Measurements from ENCODE around the gene ITIH1.

Gene ITIH1

DNA sequence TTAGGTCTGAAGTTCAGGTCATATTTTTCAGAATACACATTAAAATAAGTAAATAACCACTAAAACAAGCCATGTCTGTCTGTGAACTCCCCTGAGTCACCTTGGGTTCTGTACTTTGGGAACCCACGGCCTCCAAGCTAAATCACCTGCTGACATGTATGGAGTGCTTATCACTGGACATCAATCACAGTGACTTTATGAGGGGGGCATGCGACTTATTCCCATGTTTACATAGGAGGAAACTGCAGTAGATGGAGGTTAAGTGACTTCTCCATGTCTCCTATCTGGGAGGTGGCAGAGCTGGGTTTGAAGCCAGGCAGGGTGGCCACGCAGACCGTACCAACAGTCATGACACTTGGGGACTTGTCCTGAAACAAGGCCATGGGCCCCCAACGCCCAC lies 45.0 kb downstream of the ITIH1 start:
- CTCF ChIA-PET, result interaction anchor here (0.6 to 0.8 kb wide), 2 partner anchors 32 to 101 kb away, joined by 3 to 4 read pairs; no protein-coding TSS in a partner anchor
- no peak for DNase-seq (ENCODE audit: low spot score)
- POLR2A ChIA-PET (ENCODE audit: low non-redundant PET), result no interaction called here
- no peak overlapping the region for H3K27ac ChIP-seq
- TF ChIP-seq, protein P1, sequence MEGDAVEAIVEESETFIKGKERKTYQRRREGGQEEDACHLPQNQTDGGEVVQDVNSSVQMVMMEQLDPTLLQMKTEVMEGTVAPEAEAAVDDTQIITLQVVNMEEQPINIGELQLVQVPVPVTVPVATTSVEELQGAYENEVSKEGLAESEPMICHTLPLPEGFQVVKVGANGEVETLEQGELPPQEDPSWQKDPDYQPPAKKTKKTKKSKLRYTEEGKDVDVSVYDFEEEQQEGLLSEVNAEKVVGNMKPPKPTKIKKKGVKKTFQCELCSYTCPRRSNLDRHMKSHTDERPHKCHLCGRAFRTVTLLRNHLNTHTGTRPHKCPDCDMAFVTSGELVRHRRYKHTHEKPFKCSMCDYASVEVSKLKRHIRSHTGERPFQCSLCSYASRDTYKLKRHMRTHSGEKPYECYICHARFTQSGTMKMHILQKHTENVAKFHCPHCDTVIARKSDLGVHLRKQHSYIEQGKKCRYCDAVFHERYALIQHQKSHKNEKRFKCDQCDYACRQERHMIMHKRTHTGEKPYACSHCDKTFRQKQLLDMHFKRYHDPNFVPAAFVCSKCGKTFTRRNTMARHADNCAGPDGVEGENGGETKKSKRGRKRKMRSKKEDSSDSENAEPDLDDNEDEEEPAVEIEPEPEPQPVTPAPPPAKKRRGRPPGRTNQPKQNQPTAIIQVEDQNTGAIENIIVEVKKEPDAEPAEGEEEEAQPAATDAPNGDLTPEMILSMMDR (conservative IDR thresholded peaks at IDR 0.05; ENCODE audit: low read depth), result no peak

DNA sequence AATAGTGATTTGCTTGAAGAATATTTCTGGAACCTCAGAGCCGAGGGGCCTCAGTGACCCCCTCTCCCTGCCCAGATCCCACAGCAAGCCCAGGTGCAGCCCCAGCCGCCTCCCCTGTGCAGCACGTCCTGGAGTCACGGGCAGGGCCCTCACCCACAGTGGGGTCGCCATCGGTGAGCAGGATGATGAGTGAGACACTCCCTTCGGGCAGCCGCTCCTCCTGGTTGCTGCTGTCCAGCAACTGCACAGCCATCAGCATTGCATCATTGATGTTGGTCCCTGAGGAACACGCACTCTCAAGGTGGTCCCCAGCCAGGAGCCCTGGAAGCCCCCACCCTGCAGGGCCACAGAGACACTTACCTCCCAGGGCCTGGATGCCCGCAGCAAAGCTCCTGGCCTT lies 46.6 kb downstream of the ITIH1 start:
- ChIA-PET CTCF (no interaction called here), POLR2A (ENCODE audit: low non-redundant PET) (no interaction called here)
- TF ChIP-seq, protein P1 (conservative IDR thresholded peaks at IDR 0.05; ENCODE audit: low read depth), result no peak

DNA sequence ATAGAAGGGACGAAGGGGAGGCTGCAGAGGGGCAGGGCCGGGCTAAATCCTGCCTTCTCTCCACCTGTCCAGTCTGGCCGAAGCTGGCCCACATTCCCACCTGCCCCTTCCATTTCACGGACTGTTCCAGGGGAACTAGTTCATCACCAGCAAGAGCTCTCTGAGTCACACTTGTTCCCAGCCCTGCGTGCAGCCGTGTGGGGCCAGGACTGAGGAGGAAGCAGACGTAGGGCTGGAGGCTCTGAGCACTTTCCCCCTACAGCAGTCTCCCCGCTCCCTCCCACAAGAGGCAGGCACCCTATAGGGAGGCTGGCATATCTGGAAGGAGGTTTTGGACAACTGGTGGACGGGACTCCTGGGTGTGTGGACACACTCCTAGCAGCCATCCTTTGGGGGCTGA lies 50.0 kb downstream of the ITIH1 start:
- no peak for DNase-seq (ENCODE audit: low spot score)
- POLR2A ChIA-PET (ENCODE audit: low non-redundant PET), result no interaction called here
- CTCF ChIA-PET, result no interaction called here
- no peak overlapping the region for H3K27ac ChIP-seq
- TF ChIP-seq, protein P1 (conservative IDR thresholded peaks at IDR 0.05; ENCODE audit: low read depth), result no peak

More for the DNA sequence above, 46.6 kb downstream of the ITIH1 start:
- H3K27ac ChIP-seq, result no peak overlapping the region
- DNase-seq (ENCODE audit: low spot score), result no peak

DNA sequence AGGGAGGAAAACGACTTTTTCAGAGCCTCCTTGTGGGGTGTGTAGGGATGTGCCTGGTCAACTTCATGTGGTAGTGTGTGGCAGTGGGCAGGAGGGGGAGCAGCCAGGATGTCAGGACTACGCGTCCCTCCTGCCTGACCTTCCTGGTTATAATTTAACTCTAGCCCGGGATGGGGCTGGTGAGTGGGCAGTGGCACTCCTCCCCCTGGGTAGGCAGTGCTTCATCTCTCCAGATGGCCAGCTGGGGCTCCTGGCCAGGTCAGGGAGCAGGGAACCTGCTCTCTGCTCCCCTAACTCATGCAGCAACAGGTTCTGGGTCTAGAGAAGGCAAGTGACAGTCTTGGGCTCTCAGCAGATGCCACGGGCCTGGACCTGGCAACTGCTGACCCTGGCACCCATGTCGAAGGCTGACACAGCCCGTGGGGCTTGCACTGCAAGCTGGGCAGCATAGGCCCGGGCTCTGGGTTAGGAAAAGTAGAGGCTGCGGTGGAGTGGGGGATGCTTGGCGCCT lies 50.5 kb downstream of the ITIH1 start:
- CTCF ChIA-PET, result interaction anchor here (0.5 kb wide), 1 partner anchor 29 kb away, joined by 6 read pairs; no protein-coding TSS in a partner anchor
- TF ChIP-seq, protein P1 (conservative IDR thresholded peaks at IDR 0.05; ENCODE audit: low read depth), result no peak
- no peak for DNase-seq (ENCODE audit: low spot score)
- POLR2A ChIA-PET (ENCODE audit: low non-redundant PET), result no interaction called here
- no peak overlapping the region for H3K27ac ChIP-seq

DNA sequence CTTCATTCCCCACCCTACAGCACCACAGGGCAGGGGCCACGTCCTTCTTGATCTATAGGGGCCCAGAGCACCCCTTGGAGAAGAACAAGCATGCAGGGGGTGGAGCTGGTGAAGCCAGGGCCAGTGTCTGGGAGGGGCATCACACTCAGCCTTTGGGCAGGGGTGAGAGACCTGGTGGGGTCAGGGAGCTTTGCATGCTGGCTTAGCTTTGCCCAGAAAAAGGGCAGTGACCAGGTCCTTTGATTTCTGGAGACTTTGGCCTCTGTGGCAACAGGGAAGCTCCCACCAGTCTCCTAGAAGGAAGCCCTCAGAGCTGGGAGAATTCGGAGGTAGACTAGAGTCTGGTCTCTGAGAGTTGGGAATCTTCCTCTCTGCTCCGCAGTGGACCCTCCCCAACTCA lies 52.1 kb downstream of the ITIH1 start:
- DNase-seq (ENCODE audit: low spot score), result no peak
- CTCF ChIA-PET, result interaction anchor here (1.0 kb wide), 1 partner anchor 9 kb away, joined by 3 read pairs; no protein-coding TSS in a partner anchor
- POLR2A ChIA-PET (ENCODE audit: low non-redundant PET), result no interaction called here
- no peak overlapping the region for H3K27ac ChIP-seq
- TF ChIP-seq, protein P1 (conservative IDR thresholded peaks at IDR 0.05; ENCODE audit: low read depth), result no peak

DNA sequence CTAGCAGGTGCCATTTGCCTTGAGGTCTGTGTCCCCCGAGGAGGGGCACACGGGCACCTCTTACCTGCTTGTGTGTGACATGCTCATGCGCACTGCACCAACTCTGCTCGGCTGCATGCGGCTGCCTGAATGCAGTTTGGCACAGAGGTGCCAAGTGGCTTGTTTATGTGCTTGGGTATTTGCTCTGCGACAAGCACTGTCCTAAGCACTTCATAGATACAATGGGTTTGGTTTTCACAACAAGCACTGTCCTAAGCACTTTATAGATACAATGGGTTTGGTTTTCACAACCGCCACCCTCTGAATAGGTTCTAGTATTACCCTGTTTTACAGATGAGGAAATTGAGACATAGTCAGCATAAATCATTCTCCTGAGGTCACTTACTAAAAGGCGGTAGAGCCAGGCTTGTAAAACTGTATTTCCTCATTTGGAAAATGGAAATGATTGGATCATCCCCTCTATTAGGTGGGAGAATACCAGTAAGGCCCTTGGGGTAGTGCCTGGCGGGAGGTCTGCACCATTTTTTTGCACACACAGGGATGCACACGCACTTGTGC lies 52.6 kb downstream of the ITIH1 start:
- CTCF ChIA-PET, result interaction anchor here (1.0 kb wide), 1 partner anchor 9 kb away, joined by 3 read pairs; no protein-coding TSS in a partner anchor
- DNase-seq (ENCODE audit: low spot score), result no peak

More for the DNA sequence above, 52.6 kb downstream of the ITIH1 start:
- TF ChIP-seq, protein P1 (conservative IDR thresholded peaks at IDR 0.05; ENCODE audit: low read depth), result no peak
- H3K27ac ChIP-seq, result peak overlapping the region; percentile 10; the same call in 1 of the 2 replicates
- POLR2A ChIA-PET (ENCODE audit: low non-redundant PET), result no interaction called here

Measured in RWPE1 (cell line).